Mammary epithelial cell (primary cell): ENCODE results near the gene DNAJC21.

Source experiments
- EZH2 ChIP-seq: IDR thresholded peaks from 2 replicates; pipeline ENCODE4 v1.6.1; 2012; ENCODE audit warnings: low read length, inconsistent platforms, borderline replicate concordance
- TF ChIP-seq, protein P1 (sequence below), 2 donors: IDR thresholded peaks in 1 of 2; conservative IDR thresholded peaks in 1 of 2; 2 replicates each; pipeline ENCODE4 v1.5.1; 2011 to 2012; ENCODE audit warnings: inconsistent platforms in 2 of 2, low read length in 2 of 2, mild to moderate bottlenecking in 2 of 2, control low read depth in 1 of 2, low read depth in 1 of 2; ENCODE audit not compliant: insufficient read depth in 1 of 2; ENCODE audit errors: extremely low read depth in 1 of 2

DNA sequence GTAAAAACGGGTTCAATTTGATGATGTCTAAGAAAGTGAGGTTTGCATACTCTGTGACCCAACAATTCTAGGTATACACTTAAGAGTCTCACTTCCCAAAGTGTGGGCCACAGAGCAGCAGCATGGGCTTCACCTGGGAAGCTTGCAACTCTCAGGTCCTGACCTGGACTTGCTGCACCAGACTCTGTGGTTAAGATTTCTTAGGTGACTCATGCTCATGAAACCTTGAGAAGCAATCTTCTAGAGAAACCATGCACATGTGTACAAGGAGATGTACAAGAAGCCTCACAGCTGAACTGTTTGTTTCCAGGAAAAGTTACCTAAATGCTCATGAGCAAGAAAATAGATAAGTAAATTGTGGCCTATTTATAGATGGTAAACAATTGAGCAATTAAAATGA lies 30.0 kb downstream of the DNAJC21 start:
- TF ChIP-seq, protein P1, sequence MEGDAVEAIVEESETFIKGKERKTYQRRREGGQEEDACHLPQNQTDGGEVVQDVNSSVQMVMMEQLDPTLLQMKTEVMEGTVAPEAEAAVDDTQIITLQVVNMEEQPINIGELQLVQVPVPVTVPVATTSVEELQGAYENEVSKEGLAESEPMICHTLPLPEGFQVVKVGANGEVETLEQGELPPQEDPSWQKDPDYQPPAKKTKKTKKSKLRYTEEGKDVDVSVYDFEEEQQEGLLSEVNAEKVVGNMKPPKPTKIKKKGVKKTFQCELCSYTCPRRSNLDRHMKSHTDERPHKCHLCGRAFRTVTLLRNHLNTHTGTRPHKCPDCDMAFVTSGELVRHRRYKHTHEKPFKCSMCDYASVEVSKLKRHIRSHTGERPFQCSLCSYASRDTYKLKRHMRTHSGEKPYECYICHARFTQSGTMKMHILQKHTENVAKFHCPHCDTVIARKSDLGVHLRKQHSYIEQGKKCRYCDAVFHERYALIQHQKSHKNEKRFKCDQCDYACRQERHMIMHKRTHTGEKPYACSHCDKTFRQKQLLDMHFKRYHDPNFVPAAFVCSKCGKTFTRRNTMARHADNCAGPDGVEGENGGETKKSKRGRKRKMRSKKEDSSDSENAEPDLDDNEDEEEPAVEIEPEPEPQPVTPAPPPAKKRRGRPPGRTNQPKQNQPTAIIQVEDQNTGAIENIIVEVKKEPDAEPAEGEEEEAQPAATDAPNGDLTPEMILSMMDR (conservative IDR thresholded peaks at IDR 0.05 in 1 of 2, IDR thresholded peaks at IDR 0.05 in 1 of 2; ENCODE audit: extremely low read depth in 1 of 2, insufficient read depth in 1 of 2, low read depth in 1 of 2, low read length in 2 of 2) = no peak
- TF ChIP-seq EZH2 = no peak
